Neural progenitor cell (in vitro differentiated cells): Measurements from ENCODE around the gene COX4I2. TPM values are rescaled to one million over a fixed set of nuclear protein-coding genes. Genes with fewer than 3 reads are reported as not detected.
"Not testable (repeated sequence)": the region's sequence is repeated elsewhere in the genome, so short reads cannot be mapped to it uniquely, and the experiment has no call there.

Experiments used
- DNase-seq: peaks from one replicate; pipeline ENCODE4 v3.0.0-alpha.2; 2016; ENCODE audit warnings: low spot score
- H2AFZ ChIP-seq: fragments of 200-600 bp; sonication (generic); replicated peaks from 2 replicates; pipeline ENCODE4 v1.6.1; 2016; ENCODE audit warnings: antibody characterized with exemption
- H3F3A ChIP-seq: fragments of 200-600 bp; sonication (generic); 2 replicates; pipeline ENCODE4 v1.6.1; 2016; ENCODE audit warnings: antibody characterized with exemption, low read depth
- H3K27ac ChIP-seq: fragments of 200-600 bp; sonication (generic); 2 replicates; pipeline ENCODE4 v1.5.1; 2016; ENCODE audit warnings: mild to moderate bottlenecking
- H3K27me3 ChIP-seq: fragments of 200-600 bp; sonication (generic); 2 replicates; pipeline ENCODE4 v1.6.1; 2016; ENCODE audit warnings: mild to moderate bottlenecking, moderate library complexity
- H3K36me3 ChIP-seq: fragments of 200-600 bp; sonication (generic); 2 replicates; pipeline ENCODE4 v1.5.1; 2016
- H3K4me1 ChIP-seq: fragments of 200-600 bp; sonication (generic); 2 replicates; pipeline ENCODE4 v1.6.1; 2016; ENCODE audit warnings: mixed run types
- H3K4me2 ChIP-seq: fragments of 200-600 bp; sonication (generic); 2 replicates; pipeline ENCODE4 v1.6.1; 2016
- H3K4me3 ChIP-seq: fragments of 200-600 bp; sonication (generic); 2 replicates; pipeline ENCODE4 v1.5.1; 2016
- H3K79me2 ChIP-seq: fragments of 200-600 bp; sonication (generic); 2 replicates; pipeline ENCODE4 v1.6.1; 2016; ENCODE audit warnings: low read depth
- H3K9ac ChIP-seq: fragments of 200-600 bp; sonication (generic); 2 replicates; pipeline ENCODE4 v1.6.1; 2016
- H3K9me3 ChIP-seq: fragments of 200-600 bp; sonication (generic); 2 replicates; pipeline ENCODE4 v1.5.1; 2016; ENCODE audit warnings: low read depth
- H4K20me1 ChIP-seq: fragments of 200-600 bp; sonication (generic); 2 replicates; pipeline ENCODE4 v1.6.1; 2016; ENCODE audit warnings: low read depth
- H3K27ac Mint-ChIP-seq: 3 replicates; pipeline ENCODE4 v1.8.0; 2021; ENCODE audit warnings: mixed read lengths
- H3K27me3 Mint-ChIP-seq: 2 replicates; pipeline ENCODE4 v1.8.0; 2022; ENCODE audit warnings: low read depth, mild to moderate bottlenecking, inconsistent platforms, moderate library complexity, mixed read lengths; ENCODE audit not compliant: insufficient read depth
- H3K36me3 Mint-ChIP-seq: 3 replicates; pipeline ENCODE4 v1.8.0; 2021; ENCODE audit warnings: mixed read lengths
- H3K4me1 Mint-ChIP-seq: 3 replicates; pipeline ENCODE4 v1.8.0; 2021; ENCODE audit warnings: mixed read lengths
- H3K4me3 Mint-ChIP-seq: 3 replicates; pipeline ENCODE4 v1.8.0; 2021; ENCODE audit warnings: mild to moderate bottlenecking, moderate library complexity, mixed read lengths
- H3K9me3 Mint-ChIP-seq: 3 replicates; pipeline ENCODE4 v1.8.0; 2020; ENCODE audit warnings: mixed read lengths
- EZH2 ChIP-seq: fragments of 200-600 bp; sonication (generic); IDR thresholded peaks from 2 replicates; pipeline ENCODE4 v1.6.1; 2017; ENCODE audit warnings: antibody characterized with exemption, mild to moderate bottlenecking, moderate library complexity
- EZH2phosphoT487 ChIP-seq: fragments of 200-600 bp; sonication (generic); IDR thresholded peaks from 2 replicates; pipeline ENCODE4 v1.6.1; 2017; ENCODE audit warnings: antibody characterized with exemption
- total RNA-seq: library from RNA; depleted of rRNA; stranded (reverse); fragments of >200 nt; gene quantifications from 2 replicates; pipeline ENCODE4 v1.2.3, GENCODE V29; 2015; ENCODE audit warnings: low replicate concordance
- TF ChIP-seq, protein P1 (sequence below): fragments of 200-600 bp; sonication (generic); IDR thresholded peaks from 2 replicates; pipeline ENCODE4 v1.5.1; 2017; ENCODE audit warnings: antibody characterized with exemption, mild to moderate bottlenecking

The COX4I2 gene
- total RNA-seq, 1 donor from 2014 or later, result not detected

GRCh38 chr20:31595654-31596411, 41.9 kb upstream of the COX4I2 start:
- H3K4me2 ChIP-seq, result no peak overlapping the region

GRCh38 chr20:31596412-31596715, 41.3 kb upstream of the COX4I2 start:
- not testable (repeated sequence) for H3K4me3 Mint-ChIP-seq, H3K4me3 ChIP-seq, DNase-seq, H3K27me3 Mint-ChIP-seq, H3K36me3 Mint-ChIP-seq, H3K4me1 ChIP-seq, H3K79me2 ChIP-seq, H3K9me3 Mint-ChIP-seq, H3K9ac ChIP-seq, H2AFZ ChIP-seq, H4K20me1 ChIP-seq, H3K4me2 ChIP-seq, H3K27ac ChIP-seq, H3K36me3 ChIP-seq, H3K27me3 ChIP-seq, H3K9me3 ChIP-seq
- H3K27ac Mint-ChIP-seq, result peak overlapping the region; percentile 98
- peaks cover 17% of the 10 kb centered on the region for H3F3A ChIP-seq
- H3K4me1 Mint-ChIP-seq, result peaks cover 37% of the 10 kb centered on the region

More at GRCh38 chr20:31595654-31596411, 41.9 kb upstream of the COX4I2 start:
- H3K27me3 ChIP-seq, result no peaks in the 10 kb centered on the region
- no peak overlapping the region for H2AFZ ChIP-seq
- H3K4me3 Mint-ChIP-seq, result peak overlapping the region; percentile 57
- no peaks in the 10 kb centered on the region for H3K36me3 Mint-ChIP-seq
- H3K9ac ChIP-seq, result no peak overlapping the region
- peaks cover 22% of the 10 kb centered on the region for H3F3A ChIP-seq
- H3K36me3 ChIP-seq, result no peaks in the 10 kb centered on the region
- no peaks in the 10 kb centered on the region for H3K9me3 Mint-ChIP-seq
- peak; percentile 37 for DNase-seq
- no peak overlapping the region for H3K4me3 ChIP-seq
- no peaks in the 10 kb centered on the region for H3K9me3 ChIP-seq
- no peaks in the 10 kb centered on the region for H4K20me1 ChIP-seq
- peaks cover 13% of the 10 kb centered on the region for H3K4me1 ChIP-seq
- no peaks in the 10 kb centered on the region for H3K79me2 ChIP-seq
- peaks cover 8% of the 10 kb centered on the region for H3K27me3 Mint-ChIP-seq
- no peak overlapping the region for H3K27ac ChIP-seq
- H3K4me1 Mint-ChIP-seq, result peaks cover 42% of the 10 kb centered on the region
- H3K27ac Mint-ChIP-seq, result peak overlapping the region; percentile 98
- TF ChIP-seq, protein P1, sequence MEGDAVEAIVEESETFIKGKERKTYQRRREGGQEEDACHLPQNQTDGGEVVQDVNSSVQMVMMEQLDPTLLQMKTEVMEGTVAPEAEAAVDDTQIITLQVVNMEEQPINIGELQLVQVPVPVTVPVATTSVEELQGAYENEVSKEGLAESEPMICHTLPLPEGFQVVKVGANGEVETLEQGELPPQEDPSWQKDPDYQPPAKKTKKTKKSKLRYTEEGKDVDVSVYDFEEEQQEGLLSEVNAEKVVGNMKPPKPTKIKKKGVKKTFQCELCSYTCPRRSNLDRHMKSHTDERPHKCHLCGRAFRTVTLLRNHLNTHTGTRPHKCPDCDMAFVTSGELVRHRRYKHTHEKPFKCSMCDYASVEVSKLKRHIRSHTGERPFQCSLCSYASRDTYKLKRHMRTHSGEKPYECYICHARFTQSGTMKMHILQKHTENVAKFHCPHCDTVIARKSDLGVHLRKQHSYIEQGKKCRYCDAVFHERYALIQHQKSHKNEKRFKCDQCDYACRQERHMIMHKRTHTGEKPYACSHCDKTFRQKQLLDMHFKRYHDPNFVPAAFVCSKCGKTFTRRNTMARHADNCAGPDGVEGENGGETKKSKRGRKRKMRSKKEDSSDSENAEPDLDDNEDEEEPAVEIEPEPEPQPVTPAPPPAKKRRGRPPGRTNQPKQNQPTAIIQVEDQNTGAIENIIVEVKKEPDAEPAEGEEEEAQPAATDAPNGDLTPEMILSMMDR, result no peak
- TF ChIP-seq EZH2phosphoT487 (no peak), EZH2 (no peak)

GRCh38 chr20:31596831-31597480, 40.8 kb upstream of the COX4I2 start:
- no peaks in the 10 kb centered on the region for H3K36me3 Mint-ChIP-seq
- H2AFZ ChIP-seq, result no peak overlapping the region

More at GRCh38 chr20:31596831-31597480, 40.8 kb upstream of the COX4I2 start:
- Histone ChIP-seq H3K9ac (no peak overlapping the region), H3K4me1 (peaks cover 6% of the 10 kb centered on the region), H3K9me3 (no peaks in the 10 kb centered on the region), H3K36me3 (no peaks in the 10 kb centered on the region), H3K27ac (no peak overlapping the region), H3K79me2 (no peaks in the 10 kb centered on the region), H3K4me3 (no peak overlapping the region), H3K4me2 (no peak overlapping the region), H3K27me3 (no peaks in the 10 kb centered on the region), H3F3A (peaks cover 16% of the 10 kb centered on the region), H4K20me1 (no peaks in the 10 kb centered on the region)
- peaks cover 8% of the 10 kb centered on the region for H3K27me3 Mint-ChIP-seq
- peak overlapping the region; percentile 85 for H3K27ac Mint-ChIP-seq
- no peak overlapping the region for H3K4me3 Mint-ChIP-seq
- no peak for DNase-seq
- no peaks in the 10 kb centered on the region for H3K9me3 Mint-ChIP-seq
- peaks cover 35% of the 10 kb centered on the region for H3K4me1 Mint-ChIP-seq
- TF ChIP-seq EZH2 (no peak), EZH2phosphoT487 (no peak)
- TF ChIP-seq, protein P1, result no peak
